NOMO-1 treated with DMSO at 0.1 percent for 48 hours (cell line): ENCODE results near the gene TMCC1.
"Not testable (repeated sequence)": the region's sequence is repeated elsewhere in the genome, so short reads cannot be mapped to it uniquely, and the experiment has no call there.

Source experiments
- DNase-seq: peaks from one replicate; lab custom pipeline; 2025; ENCODE audit not compliant: unreplicated experiment; lab: John Stamatoyannopoulos, UW

TMCC1 gene

DNA sequence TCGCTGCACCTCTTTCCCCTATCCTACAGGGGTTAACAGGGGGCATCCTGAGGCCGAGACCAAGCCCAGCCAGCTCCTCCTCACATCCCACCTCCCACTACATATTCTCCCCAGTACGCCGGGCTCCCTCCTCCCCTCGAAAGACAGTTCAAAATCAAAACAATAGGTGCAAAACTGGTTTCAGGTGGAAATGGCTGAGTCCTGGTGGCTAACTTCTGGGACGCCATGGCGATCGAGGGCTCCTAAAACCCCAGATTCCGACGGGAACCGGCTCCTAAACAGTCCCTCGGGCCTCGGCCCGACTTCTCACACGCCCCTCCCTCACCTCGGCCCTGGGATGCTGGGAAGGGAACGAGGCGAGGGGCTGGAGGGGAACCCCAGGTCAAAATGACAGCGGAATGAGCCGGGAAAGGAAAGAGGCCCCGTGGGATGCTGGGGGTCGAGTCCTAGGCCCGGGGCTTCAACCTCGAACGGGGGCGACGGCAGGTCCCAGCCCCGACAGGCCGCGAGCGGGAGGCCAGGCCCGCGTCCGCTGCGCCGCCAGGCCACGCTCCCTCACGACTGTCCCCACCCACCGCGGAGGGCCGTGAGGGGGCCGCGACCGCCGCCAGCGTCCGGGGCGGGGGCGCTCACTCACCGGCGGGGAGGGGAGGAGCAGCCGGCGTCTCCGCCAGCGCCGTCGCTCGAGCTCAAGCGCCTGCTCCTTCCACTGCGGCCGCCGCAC lies 492 bp downstream of the TMCC1 start:
- peak; percentile 80 for DNase-seq

DNA sequence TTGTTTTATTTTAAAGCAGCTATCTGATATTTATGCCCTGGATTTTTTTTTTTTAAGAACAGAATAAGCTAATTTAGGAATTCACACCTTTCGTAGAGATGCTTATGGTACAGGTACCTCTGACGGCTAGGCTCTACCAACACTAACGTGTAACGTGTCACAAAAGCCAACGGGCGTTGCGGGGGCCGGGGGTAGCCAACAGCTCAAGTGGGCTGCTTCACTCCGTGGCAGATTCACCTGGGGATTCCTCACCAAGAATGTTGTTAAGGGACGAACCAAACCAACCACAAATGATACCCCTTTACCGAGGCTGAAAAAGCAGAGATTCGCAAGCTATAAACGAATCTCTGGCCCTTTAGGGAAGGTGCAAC lies 1.0 kb downstream of the TMCC1 start:
- no peak for DNase-seq

DNA sequence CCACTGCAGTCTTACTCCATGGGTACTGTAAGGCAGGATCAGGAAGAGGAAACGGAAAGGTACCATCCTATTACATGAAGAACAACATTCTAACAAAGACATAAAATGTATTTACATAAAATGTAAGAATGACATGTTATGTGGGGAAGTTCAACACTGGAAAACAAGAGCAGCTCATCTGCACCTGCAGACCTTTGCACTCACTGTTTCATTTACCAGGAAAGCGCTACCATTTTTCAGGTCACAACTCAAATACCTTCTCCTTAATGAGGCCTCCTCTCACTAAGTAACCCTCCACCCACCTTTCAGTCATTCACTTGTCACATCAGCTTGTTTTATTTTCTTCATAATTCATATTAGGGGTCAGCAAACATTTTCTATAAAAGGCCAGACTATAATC lies 2.6 kb downstream of the TMCC1 start:
- DNase-seq, result no peak

DNA sequence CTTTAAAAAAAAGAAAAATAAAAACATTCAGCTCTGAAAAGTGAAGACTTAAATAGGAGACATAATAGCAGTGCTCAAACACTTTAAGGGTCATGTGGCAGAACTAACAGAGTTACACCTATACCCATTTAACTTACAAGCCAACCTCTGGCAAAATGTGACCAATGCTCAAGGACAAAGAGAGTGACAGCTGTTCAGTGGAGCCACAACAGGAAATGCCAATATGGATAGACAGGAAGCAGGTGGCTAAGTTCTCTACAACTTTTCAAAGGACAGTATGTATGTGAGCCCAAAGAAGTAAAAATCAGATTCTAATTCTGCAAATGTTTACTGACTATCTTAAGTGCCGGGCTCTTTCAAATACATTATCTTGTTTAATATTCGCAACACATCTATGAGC lies 3.4 kb downstream of the TMCC1 start:
- DNase-seq, result peak; percentile 67

DNA sequence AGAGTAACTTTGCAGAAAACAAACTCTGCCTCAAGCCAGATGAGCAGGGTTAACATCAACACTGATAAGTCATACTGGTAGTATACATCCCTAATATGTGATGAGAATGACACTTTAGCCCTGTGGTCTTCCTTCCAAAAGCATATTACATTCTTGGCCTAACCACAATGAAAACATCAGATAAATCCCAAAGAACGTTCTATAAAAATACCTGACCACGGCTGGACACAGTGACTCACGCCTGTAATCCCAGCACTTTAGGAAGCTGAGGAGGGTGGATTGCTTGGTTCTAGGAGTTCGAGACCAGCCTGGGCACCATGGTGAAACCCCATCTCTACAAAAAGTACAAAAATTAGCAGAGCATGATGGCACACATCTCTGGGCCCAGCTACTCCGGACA lies 4.7 kb downstream of the TMCC1 start:
- DNase-seq, result no peak

DNA sequence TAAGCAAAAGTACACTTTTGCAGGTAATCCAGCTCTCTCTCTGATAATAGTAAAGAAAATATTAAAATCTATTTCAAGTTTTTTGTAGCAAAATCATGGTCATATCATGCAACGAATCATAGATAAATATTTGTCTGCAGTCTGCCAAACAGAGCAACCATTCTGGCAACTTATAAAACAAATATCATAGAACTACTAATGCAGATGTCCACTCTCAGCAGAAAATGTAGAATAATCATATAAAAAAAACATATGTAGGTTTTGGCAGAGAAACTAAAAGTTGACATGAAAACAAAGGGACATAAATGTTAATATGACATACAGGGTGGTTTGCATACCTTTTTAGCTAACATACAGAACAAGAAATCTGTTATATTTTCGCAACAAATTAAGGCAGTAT lies 12.2 kb downstream of the TMCC1 start:
- no peak for DNase-seq

DNA sequence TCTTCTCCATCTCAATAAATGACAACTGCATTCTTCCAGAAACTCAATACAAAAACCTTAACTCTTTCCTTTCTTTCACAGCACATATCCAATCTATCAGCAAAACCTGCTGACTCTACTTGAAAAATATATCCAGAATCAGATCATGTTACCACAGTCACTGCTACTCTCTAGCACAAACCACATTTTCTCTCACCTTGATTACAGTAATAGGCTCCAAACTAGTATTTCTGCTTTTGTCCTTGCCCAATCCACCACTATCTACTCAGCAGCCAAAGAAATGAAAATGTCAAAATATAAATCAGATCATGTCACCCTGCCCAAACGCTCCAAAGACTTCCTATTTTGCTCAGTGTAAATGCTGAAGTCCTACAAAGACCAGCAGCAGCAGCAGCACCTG lies 15.2 kb downstream of the TMCC1 start:
- peak; percentile 87 for DNase-seq

DNA sequence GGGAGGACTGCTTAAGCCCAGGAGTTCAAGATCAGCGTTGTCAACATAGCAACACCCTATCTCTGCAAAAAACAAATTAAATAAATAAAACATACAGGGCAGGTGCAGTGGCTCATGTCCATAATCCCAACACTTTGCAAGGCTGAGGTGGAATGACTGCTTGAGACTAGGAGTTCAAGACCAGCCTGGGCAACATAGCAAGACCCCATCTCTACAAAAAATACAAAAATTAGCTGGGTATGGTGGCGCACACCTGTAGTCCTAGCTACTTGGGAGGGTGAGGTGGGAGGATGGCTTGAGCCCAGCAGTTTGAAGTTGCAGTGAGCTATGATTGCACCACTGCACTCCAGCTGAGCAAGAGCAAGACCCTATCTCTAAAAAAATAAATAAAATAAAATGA lies 19.0 kb downstream of the TMCC1 start:
- DNase-seq, result not testable (repeated sequence)

DNA sequence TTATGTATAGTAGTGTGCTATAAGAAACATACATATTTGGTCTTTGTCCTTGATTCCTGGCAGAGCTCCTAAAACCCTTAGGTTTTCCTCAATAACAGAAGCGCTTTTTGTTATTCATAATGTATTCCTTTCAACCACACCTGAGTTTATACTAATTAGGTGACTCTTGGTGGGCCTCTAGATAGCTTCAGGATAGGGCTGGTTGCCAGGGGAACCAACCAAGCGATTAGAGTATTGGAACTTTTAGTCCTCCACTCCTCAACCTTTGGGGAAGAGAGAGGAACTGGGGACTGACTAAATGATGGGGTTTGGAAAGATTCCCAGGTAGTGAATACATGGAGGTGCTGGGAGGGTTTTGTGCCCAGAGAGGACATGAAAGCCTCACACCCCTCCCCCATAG lies 24.6 kb downstream of the TMCC1 start:
- no peak for DNase-seq

DNA sequence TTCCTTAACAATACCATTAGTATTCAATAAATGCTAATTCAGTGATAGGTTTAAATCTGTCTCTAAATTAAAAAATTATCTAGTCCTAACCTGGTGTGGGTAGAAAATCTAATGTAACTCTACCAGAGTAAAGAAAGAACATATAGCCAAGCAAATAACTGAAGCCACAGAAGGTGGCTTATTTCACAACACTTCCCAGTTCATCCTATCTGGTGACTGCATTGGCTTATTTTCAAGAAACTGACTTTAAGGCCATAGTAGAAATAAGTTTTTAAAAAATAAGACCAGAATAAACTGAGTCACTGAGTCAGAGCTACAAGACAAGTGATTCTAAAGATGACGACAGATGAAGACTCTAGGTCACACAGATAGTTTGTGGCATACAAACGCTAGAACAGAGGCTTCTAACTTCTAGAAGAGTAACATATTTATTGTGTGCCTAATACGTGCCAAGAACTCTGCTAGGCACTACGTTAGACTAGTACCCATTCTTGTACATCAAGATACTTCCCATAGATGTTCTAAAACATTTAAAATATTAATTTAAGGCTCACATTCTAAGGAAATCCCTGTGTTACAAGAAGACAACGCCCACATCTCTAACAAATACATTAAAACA lies 25.9 kb downstream of the TMCC1 start:
- DNase-seq, result no peak

DNA sequence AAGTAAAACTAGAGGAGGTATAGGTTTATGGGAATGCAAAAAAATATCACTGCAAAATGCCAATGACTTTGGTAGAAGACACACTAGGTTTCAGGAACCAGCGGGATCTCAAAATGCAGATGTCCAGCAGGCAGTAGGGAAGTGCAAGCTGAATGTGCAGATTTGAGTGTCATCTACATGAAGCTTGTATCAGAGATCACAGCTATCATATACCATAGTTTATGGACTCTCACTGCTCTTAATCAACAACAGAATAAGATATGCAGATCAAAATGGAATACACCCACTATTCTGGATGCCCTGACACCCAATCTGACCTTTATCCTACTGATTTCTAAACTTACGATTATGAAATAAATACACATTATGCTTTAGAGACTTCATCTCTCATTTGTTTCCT lies 27.7 kb downstream of the TMCC1 start:
- no peak for DNase-seq

DNA sequence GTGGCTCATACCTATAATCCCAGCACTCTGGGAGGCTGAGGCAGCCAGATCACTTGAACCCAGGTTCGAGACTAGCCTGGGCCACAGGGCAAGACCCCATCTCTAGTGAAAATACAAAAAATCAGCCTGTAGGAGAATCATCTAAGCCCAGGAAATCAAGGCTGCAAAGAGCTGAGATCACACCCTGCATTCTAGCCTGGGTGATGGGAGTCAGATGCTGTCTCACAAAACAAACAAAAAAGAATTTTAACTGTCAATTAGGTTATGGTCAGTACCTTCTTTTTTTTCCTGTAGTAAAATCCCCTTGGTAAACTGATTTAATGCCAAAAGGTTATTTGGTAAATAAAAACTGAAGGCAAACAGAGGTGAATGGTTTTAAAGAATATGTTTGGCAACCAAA lies 29.0 kb downstream of the TMCC1 start:
- no peak for DNase-seq

DNA sequence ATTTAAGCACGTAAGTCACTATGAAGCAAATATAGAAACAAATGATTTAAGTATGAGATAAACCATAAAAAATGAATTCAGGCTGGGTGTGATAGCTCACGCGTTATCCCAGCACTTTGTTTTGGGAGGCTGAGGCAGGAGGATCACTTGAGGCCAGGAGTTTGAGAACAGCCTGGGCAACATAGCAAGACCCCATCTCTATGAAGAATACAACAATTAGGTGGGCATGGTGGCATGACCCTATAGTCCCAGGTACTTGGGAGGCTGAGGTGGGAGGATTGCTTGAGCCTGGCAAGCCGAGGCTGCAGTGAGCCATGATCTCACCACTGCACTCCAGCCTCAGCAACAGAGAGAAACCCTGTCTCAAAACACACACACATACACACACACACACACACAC lies 34.2 kb downstream of the TMCC1 start:
- DNase-seq, result no peak

DNA sequence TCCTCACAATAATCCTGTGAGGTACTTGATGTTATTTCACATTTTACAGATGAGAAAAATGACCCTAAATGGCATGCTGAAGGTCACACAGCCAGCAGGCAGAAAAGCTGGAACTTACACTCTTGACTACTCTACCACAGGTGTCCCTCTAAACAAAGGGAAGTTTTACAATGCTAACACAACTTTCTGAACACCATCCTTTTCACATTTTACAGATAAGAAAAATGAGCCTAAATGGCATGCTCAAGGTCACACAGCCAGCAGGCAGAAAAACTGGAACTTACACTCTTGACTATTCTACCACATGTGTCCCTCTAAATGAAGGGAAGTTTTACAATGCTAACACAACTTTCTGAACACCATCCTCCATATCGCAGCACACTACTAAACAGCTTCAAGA lies 35.6 kb downstream of the TMCC1 start:
- DNase-seq, result no peak

DNA sequence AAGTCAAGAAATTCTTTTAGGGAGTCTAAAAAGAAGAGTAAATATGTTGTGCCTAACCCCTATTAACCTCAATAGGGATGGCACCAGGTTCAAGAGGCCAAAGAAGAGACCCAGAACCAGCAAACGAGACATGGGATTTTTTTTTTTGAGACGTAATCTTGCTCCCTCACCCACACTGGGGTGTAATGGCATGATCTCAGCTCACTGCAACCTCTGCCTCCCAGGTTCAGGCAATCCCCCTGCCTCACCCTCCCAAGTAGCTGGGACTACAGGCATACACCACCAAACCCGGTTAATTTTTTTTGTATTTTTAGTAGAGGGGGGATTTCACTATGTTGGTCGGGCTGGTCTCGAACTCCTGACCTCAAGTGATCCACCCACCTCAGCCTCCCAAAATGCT lies 36.7 kb downstream of the TMCC1 start:
- not testable (repeated sequence) for DNase-seq

DNA sequence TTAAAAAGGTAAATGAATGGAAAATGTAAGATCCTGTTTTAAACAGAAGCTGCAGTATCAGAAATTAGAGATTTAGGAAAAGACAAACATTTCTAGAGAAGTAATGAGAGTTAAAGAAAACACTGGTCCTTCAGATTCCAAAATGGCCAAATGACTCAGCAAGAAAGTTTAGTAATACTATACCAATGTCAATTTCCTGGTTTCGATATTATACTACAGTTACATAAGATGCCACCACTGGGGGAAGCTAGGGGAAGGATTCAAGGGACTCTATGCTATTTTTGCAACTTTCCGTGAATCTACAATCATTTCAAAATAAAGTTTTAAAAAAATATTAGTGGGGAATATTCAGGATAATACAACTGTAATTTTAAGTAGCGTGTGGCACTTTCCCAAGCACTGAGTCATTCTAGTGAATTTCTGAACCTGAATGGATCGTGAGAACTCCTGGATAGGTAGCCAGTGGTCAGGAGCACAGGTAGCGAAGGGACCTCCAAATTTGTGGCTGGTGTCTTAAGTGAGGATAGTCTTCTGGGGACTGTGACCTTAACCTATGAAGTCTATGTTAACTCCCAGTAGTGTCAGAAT lies 37.6 kb downstream of the TMCC1 start:
- peak; percentile 96 for DNase-seq

DNA sequence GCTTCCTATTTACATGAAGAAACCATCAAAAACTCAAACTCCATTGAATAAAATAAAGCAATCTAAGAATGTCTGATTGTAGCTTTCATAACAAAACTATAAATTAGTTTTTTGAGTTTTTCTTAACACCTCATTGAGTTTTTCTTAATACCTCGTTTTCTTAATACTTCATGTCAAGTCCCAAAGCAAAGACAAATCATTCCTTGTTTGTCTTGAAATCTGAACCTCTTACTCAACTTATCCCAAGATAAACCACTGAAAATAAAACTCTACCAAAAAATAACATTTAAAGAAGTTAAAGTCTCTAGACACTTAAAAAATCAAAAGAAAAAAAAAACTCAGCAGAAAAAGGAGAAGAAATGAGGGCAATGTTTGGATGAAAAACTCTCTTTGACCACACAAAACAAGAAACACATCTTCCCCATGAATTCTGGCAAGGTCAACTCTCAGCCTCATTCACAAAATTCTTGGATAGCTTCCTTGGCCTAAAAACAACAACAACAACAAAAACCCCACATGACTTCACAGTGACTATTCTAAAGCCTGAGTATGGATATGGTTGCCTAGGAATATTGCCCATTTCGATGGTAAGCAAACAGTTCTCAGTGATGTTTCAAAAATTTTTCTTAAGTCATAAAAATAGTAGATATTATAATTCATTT lies 38.2 kb downstream of the TMCC1 start:
- no peak for DNase-seq

DNA sequence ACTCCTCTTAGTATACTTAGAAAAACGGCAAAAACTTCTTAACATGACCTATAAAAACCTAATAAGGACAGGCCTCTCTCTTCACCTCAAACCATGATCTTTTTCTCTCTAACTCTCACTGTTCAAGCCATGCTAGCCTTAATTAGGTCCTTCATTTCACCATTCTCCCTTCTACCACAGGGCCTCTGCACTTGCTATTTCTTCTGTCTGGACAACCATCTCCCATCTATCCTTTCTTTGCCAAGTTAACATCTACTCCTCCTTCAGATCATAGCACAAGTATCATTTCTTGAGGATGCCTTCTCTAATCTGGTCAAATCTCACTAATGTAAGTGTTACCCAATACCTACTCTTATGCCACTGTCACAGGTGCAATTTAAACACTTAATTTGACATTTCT lies 39.1 kb downstream of the TMCC1 start:
- DNase-seq, result no peak

DNA sequence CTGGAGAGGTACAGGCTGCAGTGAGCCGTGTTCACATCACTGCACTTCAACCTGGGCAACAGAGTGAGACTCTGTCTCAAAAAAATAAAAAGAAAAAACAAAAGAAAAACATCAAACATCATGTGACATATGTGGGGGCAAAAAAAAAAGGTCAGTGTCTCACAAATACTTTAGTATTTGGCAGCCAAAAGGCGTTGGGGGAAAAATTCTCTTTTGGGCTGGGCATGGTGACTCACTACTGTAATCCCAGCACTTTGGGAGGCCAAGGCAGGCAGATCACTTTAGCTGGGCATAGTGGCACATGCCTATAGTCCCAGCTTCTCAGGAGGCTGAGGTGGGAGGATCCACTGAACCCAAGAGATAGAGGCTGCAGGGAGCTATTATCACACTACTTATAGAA lies 47.6 kb downstream of the TMCC1 start:
- DNase-seq, result no peak

DNA sequence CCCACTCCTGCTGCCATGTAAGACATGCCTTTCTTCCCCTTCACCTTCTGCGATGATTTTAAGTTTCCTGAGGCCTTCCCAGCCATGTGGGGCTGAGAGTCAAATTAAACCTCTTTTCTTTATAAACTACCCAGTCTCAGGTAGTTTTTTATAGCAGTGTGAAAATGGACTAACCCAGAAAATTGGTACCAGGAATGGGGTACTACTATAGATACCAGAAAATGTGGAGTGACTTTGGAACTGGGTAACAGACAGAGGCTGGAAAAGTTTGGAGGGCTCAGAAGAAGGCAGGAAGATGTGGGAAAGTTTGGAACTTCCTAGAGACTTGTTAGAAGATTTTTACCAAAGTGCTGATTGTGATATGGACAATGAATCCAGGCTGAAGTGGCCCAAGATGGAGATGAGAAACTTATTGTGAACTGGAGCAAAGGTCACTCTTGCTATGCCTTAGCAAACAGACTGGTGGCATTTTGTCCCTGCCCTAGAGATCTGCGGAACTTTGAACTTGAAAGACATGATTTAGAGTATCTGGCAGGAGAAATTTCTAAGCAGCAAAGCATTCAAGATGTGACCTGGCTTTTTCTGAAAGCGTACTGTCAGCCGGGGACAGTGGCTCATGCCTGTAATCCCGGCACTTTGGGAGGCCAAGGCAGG lies 52.7 kb downstream of the TMCC1 start:
- DNase-seq, result no peak

DNA sequence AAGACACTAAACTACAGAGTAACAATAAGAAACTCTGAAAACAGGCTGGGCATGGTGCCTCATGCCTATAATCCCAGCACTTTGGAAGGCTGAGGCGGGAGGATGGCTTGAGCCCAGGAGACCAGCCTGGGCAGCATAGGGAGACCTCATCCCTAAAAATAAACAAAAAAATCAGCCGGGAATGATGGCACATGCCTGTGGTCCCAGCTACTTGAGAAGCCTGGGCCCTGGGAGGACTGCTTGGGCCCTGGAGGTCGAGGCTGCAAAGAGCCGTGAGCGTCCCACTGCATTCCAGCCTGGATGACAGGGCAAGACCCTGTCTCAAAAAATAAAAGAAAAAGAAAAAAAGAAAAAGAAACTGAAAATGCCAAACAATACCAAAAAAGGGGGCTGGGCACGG lies 55.4 kb downstream of the TMCC1 start:
- DNase-seq, result no peak
